HG03565 (cell line): ENCODE data around the gene FBXO7.

ENCODE experiments used
- ATAC-seq: cut with Tn5 transposase; IDR thresholded peaks from one replicate; pipeline ENCODE4 v1.9.1; 2021; ENCODE audit warnings: mild to moderate bottlenecking, moderate library complexity; ENCODE audit not compliant: unreplicated experiment

Gene FBXO7

GRCh38 chr22:32487461-32487860 lies 12.8 kb downstream of the FBXO7 start:
- no peak for ATAC-seq

DNA sequence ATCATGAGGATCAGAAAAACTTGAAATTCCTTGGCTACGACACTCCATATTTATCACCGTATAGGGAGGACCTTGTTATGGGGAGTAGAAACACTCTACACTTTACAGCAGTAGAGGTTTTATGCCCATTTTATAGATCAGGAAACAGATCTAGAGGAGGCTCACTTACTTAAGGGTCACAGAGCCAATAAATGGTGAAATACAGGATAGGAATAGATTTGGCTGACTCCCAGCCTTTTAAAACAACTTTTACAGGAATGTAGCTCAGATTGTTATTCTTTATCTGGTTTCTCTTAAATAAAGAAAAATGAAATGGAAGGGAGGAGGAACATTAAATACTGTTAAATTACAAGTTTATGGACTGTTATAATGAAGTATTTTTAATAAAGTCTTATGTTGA lies 14.8 kb downstream of the FBXO7 start:
- no peak for ATAC-seq

DNA sequence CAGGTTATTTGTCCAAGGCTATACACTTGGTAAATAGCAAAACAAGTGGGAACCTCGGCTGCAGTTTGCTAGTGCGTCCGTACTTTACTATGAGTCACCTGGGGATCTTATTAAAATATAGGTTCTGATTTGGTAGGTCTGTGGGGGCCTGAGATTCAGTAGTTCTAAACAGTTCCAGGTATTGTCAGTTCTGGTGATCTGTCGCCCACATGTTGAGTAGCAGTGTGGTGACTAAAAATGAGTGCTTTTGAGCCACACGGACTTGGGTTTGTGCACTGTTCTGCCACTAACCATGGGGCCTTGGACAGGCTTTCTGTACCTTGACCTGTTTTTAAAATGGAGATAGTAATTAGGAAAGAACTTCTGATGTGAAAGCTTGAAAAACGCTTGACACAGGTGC lies 15.7 kb downstream of the FBXO7 start:
- ATAC-seq = no peak

GRCh38 chr22:32492111-32492510 lies 17.5 kb downstream of the FBXO7 start:
- ATAC-seq = no peak

GRCh38 chr22:32493551-32493950 lies 18.9 kb downstream of the FBXO7 start:
- no peak for ATAC-seq

- ATAC-seq = no peak
These were observed 20.4 kb downstream of the FBXO7 start for GRCh38 chr22:32494971-32495370.

DNA sequence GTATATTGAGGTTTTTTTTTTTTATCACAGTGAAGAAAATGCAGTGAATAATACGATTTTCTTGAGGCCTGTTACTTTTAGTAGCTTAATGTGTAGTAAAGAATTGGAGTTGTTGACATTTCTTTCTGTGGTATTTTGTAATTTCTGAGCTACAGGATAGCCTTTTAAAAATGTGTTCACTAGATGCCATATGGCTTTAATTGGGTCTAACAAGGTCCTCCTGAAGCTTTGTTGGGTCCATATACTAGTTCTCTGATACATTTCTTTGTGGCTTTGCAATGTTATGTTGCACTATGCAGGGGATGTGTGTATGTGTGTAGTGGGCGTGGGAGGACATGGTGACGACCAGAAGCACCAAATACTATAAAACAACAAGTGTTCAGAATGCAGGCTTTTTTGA lies 25.1 kb downstream of the FBXO7 start:
- ATAC-seq = no peak

- no peak for ATAC-seq
These were observed 27.5 kb downstream of the FBXO7 start for GRCh38 chr22:32501836-32502752.

GRCh38 chr22:32509045-32509444 lies 34.4 kb downstream of the FBXO7 start:
- ATAC-seq = no peak

GRCh38 chr22:32511274-32511673 lies 36.7 kb downstream of the FBXO7 start:
- ATAC-seq = no peak

- no peak for ATAC-seq
These were observed 37.2 kb downstream of the FBXO7 start for GRCh38 chr22:32511776-32512175.

GRCh38 chr22:32512267-32512982 lies 37.8 kb downstream of the FBXO7 start:
- ATAC-seq = no peak

GRCh38 chr22:32515084-32515483 lies 40.5 kb downstream of the FBXO7 start:
- no peak for ATAC-seq

GRCh38 chr22:32517488-32517887 lies 42.9 kb downstream of the FBXO7 start:
- ATAC-seq = no peak

DNA sequence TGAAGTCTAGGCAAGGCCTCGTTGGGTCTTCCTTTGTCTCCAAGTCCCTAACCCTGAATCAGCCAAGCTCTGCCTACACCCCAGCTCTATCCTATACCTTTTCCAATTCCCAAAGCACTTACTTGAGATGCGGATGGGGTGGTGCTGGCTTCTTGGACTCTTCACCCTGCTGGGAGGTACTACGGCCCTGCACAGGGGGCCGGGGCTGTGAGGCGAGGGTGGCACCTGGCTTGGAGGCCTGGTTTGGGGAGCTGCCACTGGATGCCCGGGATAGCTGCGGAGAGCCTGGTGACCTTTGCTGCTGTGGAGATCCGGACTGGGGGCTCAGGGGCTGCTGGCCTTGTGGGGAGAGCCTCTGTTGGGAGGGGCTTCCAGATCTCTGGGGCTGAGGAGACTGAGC lies 43.3 kb downstream of the FBXO7 start:
- ATAC-seq = no peak

DNA sequence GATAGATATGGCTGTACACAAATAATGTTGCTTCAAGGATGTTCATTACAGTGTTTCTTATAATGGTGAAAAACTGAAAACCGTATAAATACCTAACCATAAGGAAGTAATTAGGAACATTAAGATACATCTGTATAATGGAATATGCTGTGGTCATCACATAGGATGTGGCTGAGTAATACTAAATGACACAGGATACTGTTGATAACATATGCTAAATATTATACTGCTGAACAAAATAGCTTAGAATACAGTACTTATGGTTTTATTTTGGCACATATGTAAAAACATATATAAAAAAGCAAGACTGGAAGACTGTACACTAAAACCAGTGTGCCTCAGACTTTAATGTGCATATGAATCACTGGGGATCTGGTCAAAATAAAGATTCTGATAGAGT lies 43.8 kb downstream of the FBXO7 start:
- ATAC-seq = no peak

- no peak for ATAC-seq
These were observed 44.2 kb downstream of the FBXO7 start for GRCh38 chr22:32518848-32519247.

- no peak for ATAC-seq
These were observed 46.0 kb downstream of the FBXO7 start for GRCh38 chr22:32520612-32521011.

GRCh38 chr22:32522237-32522636 lies 47.6 kb downstream of the FBXO7 start:
- no peak for ATAC-seq

- no peak for ATAC-seq
These were observed 53.1 kb downstream of the FBXO7 start for GRCh38 chr22:32527756-32528155.

- no peak for ATAC-seq
These were observed 53.7 kb downstream of the FBXO7 start for GRCh38 chr22:32528316-32528715.
